DMS153 (cell line): Measurements from ENCODE around the gene HGFAC.

Experiments used
- DNase-seq: peaks from one replicate; lab custom pipeline; 2025; lab: John Stamatoyannopoulos, UW

Gene HGFAC

DNA sequence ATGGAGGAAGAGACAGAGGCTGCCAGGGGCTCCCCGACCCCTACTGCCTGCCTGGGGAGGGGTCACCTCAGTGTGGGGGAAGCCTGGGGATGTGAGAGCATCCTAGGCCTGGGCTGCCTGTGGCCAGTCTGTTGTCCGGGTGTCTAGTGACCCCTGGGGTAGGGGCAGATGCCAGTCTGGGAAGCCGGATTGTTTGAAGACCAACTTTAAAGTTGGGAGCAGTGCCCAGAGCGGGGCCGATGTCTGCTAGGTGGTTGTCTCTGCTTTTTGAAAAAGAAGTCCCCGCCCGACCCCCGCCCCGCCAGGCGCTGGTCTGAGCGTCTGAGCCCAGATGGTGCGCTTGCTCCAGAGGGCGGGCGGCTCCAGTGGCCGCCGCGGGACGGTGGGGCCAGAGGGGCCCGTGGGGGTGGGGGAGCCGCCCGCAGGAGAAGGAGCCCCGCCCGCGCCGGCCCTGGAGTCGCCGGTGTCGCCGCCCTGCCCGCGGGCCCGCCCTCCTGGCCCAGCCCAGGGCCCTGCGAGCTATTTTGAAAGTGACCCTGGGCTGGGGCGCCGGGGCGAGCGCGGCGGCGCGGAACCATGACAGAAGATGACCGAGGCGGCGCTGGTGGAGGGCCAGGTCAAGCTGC, 21.1 kb downstream of the HGFAC start, which contains the start of gene DOK7:
Gene DOK7, plus strand, starts transcription at position 517 of the 626 bp plus-strand sequence. Its CDS starts 70 bp downstream, at position 587.
- no peak for DNase-seq

GRCh38 chr4:3463556-3464348, 22.0 kb downstream of the HGFAC start:
- no peak for DNase-seq

DNA sequence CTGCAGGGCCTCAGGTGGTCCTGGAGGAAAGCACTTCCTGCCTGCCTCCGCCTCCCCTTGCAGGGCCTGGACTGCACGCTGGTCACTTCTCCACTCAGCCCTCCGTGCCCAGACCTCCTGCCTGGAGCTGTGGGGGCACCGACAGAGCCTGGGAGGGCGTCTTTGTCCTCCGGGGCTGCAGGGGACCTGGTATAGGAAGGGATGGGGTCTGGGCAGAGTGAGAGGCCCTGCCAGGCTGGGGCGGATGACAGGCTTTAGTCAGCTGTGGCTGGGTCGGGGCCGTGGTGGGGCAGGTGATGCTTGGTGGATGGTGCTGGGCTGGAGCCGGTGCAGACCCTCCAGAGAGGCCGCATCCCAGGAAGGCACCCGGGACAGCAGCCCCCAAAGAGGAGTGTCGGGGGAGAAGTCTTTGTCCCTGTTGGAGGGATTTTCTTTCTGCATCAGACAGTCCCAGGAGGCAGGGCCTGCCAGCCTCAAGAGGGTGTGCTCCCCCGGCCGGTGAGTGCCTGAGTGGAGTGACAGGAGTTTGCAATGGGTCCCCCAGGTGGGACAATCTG, 22.7 kb downstream of the HGFAC start:
- DNase-seq: no peak

- no peak for DNase-seq
Measured at GRCh38 chr4:3464911-3465697, 23.3 kb downstream of the HGFAC start.

- no peak for DNase-seq
Measured at GRCh38 chr4:3465698-3466671, 24.2 kb downstream of the HGFAC start.

- no peak for DNase-seq
Measured at GRCh38 chr4:3466691-3467600, 25.2 kb downstream of the HGFAC start.

- no peak for DNase-seq
Measured at GRCh38 chr4:3467601-3468031, 25.8 kb downstream of the HGFAC start.

DNA sequence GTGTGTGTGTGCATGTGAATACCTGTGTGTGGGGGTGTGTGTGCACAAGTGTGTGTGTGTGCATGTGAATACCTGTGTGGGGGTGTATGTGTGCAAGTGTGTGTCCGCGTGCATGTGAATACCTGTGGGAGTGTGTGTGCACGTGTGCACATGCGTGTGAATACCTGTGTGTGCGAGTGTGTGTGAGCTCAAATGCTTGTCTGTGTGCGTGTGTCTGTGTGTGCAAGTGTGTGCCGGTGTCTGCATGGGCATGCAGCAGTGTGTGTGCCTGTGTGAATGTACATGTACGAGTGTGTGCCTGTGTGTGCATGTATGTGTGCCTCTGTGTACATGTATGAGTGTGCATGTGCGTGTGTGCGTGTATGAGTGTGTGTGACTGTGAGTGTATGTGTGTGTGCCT, 26.4 kb downstream of the HGFAC start:
- no peak for DNase-seq

- DNase-seq: no peak
Measured at GRCh38 chr4:3468804-3469203, 27.0 kb downstream of the HGFAC start.

GRCh38 chr4:3469386-3470243, 27.8 kb downstream of the HGFAC start:
- no peak for DNase-seq

- DNase-seq: no peak
Measured at GRCh38 chr4:3470244-3471097, 28.7 kb downstream of the HGFAC start.

DNA sequence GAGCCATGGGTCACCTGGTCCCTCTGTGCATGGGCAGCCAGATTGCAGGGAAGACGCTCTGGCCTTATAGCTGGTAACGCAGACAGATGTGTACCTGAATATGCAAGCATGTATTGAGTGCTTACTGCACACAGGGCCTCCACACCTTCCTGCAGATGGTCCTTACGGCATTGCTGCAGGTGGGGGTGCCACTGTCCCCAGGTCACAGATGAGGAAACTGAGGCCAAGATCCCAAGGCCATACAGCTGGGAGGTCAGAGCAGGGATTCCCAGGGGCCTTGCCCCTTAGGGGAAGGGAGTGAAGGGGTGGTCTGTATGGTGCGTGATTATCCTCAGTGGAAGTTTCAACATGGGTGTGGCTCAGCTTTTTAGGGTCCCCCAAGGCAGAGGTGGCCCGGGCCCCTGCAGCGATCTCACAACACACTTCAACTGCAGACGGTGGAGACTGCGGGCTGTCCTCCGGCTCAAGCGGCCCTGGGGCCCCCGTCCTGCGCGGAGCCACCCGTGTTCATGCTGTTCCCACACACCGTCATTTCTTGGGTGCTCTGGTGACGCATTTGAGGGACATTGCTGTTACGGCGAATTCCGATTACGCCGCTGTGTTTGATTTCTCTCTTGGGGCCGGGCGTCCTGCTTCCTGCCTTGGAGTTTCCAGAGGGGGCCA, 29.5 kb downstream of the HGFAC start:
- DNase-seq: no peak

GRCh38 chr4:3471886-3472285, 30.1 kb downstream of the HGFAC start:
- no peak for DNase-seq

- no peak for DNase-seq
Measured at GRCh38 chr4:3472411-3473141, 30.8 kb downstream of the HGFAC start.

- DNase-seq: no peak
Measured at GRCh38 chr4:3473181-3473950, 31.6 kb downstream of the HGFAC start.
